Stimulated activated naive CD8-positive, alpha-beta T cell treated with anti-CD3 and anti-CD28 coated beads, Interleukin-15, Interleukin-2, amounts not matched to agents 100 ng/mL and 50 ng/mL, for 24 hours (primary cell): ENCODE data around the gene LMO7.
"Not testable (repeated sequence)": the region's sequence is repeated elsewhere in the genome, so short reads cannot be mapped to it uniquely, and the experiment has no call there.

Experiments
- H3K27ac Mint-ChIP-seq: one replicate; pipeline ENCODE4 v1.8.0; 2021; ENCODE audit warnings: mild to moderate bottlenecking, mixed read lengths
- H3K27me3 Mint-ChIP-seq: one replicate; pipeline ENCODE4 v1.8.0; 2021; ENCODE audit warnings: mixed read lengths
- H3K36me3 Mint-ChIP-seq: one replicate; pipeline ENCODE4 v1.8.0; 2021; ENCODE audit warnings: low read depth, mixed read lengths
- H3K4me1 Mint-ChIP-seq: one replicate; pipeline ENCODE4 v1.8.0; 2021; ENCODE audit warnings: low read depth, mixed read lengths
- H3K4me3 Mint-ChIP-seq: one replicate; pipeline ENCODE4 v1.8.0; 2021; ENCODE audit warnings: mild to moderate bottlenecking, mixed read lengths
- H3K9me3 Mint-ChIP-seq: one replicate; pipeline ENCODE4 v1.8.0; 2021; ENCODE audit warnings: mixed read lengths

Gene LMO7

DNA sequence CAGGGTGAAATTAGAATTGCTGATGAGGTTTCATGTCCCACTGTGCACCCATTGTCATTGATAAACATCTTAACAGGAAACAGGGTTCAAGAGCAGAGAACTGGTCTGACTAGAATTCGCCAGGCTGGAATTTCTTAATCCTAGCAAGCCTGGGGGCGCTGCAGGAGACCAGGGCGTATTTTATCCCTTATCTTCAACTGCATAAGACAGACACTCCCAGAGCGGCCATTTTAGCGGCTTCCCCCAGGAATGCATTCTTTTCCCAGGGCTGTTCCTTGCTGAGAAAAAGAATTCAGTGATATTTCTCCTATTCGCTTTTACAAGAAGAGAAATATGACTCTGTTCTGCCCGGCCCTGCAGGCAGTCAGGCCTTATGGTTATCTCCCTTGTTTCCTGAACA, 63.6 kb downstream of the LMO7 start:
- not testable (repeated sequence) for H3K36me3 Mint-ChIP-seq, H3K4me3 Mint-ChIP-seq, H3K27ac Mint-ChIP-seq, H3K27me3 Mint-ChIP-seq, H3K4me1 Mint-ChIP-seq, H3K9me3 Mint-ChIP-seq

DNA sequence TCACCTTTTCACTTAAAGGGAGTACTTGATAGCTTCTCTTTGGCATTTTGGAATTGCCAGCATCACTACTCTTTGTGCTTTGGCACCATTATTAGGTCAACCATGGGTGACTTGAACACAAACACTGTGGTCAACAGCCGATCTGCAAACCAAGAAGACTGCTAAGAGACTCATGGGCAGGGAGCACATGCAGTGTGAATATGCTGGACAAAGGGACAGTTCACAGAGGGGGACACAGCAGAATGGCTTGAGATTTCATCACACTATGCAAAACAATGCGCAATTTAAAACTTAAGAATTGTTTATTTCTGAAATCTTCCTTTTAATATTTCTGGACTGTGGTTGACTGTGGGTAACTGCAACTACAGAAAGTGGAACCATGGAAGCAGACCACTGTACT, 64.4 kb downstream of the LMO7 start:
- H3K9me3 Mint-ChIP-seq: no peaks in the 10 kb centered on the region
- no peak overlapping the region for H3K4me3 Mint-ChIP-seq
- H3K27me3 Mint-ChIP-seq: no peaks in the 10 kb centered on the region
- peaks cover 10% of the 10 kb centered on the region for H3K36me3 Mint-ChIP-seq
- H3K27ac Mint-ChIP-seq: no peak overlapping the region
- peaks cover 7% of the 10 kb centered on the region for H3K4me1 Mint-ChIP-seq

DNA sequence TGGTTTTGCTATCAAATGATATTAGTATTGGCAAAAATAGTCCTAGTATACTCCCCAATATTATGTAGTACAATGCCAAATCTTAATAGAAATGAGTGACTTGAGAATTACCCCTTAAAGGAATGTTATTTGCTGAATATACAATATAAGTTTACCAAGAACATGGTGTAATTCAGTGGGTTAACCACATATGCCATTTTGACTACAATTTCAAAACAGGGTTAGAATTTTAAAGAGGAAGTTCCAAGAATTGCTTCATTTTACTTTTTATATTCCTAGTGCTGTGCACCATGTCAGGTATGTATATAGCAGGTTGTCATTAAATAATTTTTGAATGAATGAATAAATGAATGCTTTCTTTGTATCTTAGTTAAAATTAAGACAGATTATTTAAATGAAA, 66.3 kb downstream of the LMO7 start:
- Mint-ChIP-seq H3K9me3 (no peaks in the 10 kb centered on the region), H3K27ac (no peak overlapping the region), H3K27me3 (no peaks in the 10 kb centered on the region), H3K36me3 (peaks cover 10% of the 10 kb centered on the region), H3K4me3 (no peak overlapping the region), H3K4me1 (peaks cover 13% of the 10 kb centered on the region)

- Mint-ChIP-seq H3K36me3 (peaks cover 10% of the 10 kb centered on the region), H3K9me3 (no peaks in the 10 kb centered on the region), H3K27ac (no peak overlapping the region), H3K4me3 (no peak overlapping the region), H3K4me1 (peaks cover 13% of the 10 kb centered on the region), H3K27me3 (no peaks in the 10 kb centered on the region)
These were observed 67.6 kb downstream of the LMO7 start for GRCh38 chr13:75703769-75704168.

GRCh38 chr13:75704194-75704926, 68.2 kb downstream of the LMO7 start:
- no peak overlapping the region for H3K4me3 Mint-ChIP-seq
- H3K27me3 Mint-ChIP-seq: no peaks in the 10 kb centered on the region
- no peak overlapping the region for H3K27ac Mint-ChIP-seq
- no peaks in the 10 kb centered on the region for H3K9me3 Mint-ChIP-seq
- peaks cover 5% of the 10 kb centered on the region for H3K36me3 Mint-ChIP-seq
- peaks cover 13% of the 10 kb centered on the region for H3K4me1 Mint-ChIP-seq

DNA sequence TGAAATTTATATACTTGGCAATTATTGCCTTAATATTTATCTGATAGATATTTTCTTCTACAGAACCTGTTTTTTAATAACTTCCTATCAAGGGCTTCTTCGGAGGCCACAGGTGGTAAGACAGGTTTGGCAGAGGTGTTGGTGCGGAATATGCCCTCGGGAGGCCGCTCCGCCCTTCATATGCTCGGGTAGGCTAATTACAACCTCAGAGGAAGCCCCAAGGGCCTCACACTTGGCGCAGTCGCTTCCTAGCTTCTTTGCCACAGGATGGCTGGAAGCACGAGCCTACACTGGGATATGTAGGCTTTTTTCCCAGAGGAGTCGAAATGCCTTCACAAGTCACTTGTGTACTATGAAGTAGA, 68.8 kb downstream of the LMO7 start:
- Mint-ChIP-seq H3K27me3 (no peaks in the 10 kb centered on the region), H3K27ac (no peak overlapping the region), H3K36me3 (peaks cover 3% of the 10 kb centered on the region), H3K9me3 (no peaks in the 10 kb centered on the region), H3K4me1 (peaks cover 13% of the 10 kb centered on the region), H3K4me3 (no peak overlapping the region)

GRCh38 chr13:75705395-75705794, 69.3 kb downstream of the LMO7 start:
- Mint-ChIP-seq H3K9me3 (no peaks in the 10 kb centered on the region), H3K27ac (no peak overlapping the region), H3K36me3 (no peaks in the 10 kb centered on the region), H3K27me3 (no peaks in the 10 kb centered on the region), H3K4me1 (peaks cover 13% of the 10 kb centered on the region), H3K4me3 (no peak overlapping the region)

DNA sequence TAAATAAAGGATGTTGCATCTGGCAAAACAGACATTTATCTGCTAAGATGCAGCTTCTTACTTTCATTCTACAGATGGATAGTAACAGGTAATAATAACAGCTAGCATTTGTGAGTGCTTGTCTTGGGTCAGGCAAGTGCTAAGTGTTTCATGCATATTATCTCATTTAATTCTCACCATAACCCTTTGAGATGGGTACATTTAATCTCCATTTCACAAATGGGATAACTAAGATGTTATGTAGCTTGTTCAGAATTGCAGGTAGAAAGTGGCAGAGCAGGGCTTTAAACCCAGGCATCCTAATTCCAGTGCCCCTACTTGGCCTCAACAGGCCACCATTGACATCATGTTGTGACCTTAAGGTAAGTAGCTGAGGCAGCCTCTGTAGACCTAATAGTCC, 69.8 kb downstream of the LMO7 start:
- Mint-ChIP-seq H3K27me3 (no peaks in the 10 kb centered on the region), H3K4me1 (peaks cover 13% of the 10 kb centered on the region), H3K9me3 (no peaks in the 10 kb centered on the region), H3K4me3 (no peak overlapping the region), H3K27ac (no peak overlapping the region), H3K36me3 (no peaks in the 10 kb centered on the region)

DNA sequence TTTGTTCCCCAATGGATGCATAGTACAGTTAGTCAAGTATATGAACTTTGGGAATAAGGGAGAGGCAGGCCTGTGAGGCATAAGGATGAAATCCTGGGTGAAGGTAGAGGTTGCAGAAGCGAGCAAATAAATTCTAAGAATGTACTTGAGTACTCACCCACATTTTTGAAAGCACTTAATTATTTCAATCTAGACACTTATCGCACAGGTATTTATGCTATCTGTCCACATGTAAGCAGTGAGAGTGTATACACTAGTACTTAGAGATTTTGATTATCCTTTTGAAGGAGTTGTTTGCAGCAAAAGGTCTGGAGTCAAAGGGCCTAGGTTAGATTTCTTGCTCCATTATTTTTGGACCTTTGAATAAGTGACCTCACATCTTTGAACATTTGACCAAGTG, 77.7 kb downstream of the LMO7 start:
- Mint-ChIP-seq H3K27me3 (no peaks in the 10 kb centered on the region), H3K4me3 (no peak overlapping the region), H3K36me3 (no peaks in the 10 kb centered on the region), H3K9me3 (no peaks in the 10 kb centered on the region), H3K27ac (no peak overlapping the region), H3K4me1 (peaks cover 5% of the 10 kb centered on the region)

DNA sequence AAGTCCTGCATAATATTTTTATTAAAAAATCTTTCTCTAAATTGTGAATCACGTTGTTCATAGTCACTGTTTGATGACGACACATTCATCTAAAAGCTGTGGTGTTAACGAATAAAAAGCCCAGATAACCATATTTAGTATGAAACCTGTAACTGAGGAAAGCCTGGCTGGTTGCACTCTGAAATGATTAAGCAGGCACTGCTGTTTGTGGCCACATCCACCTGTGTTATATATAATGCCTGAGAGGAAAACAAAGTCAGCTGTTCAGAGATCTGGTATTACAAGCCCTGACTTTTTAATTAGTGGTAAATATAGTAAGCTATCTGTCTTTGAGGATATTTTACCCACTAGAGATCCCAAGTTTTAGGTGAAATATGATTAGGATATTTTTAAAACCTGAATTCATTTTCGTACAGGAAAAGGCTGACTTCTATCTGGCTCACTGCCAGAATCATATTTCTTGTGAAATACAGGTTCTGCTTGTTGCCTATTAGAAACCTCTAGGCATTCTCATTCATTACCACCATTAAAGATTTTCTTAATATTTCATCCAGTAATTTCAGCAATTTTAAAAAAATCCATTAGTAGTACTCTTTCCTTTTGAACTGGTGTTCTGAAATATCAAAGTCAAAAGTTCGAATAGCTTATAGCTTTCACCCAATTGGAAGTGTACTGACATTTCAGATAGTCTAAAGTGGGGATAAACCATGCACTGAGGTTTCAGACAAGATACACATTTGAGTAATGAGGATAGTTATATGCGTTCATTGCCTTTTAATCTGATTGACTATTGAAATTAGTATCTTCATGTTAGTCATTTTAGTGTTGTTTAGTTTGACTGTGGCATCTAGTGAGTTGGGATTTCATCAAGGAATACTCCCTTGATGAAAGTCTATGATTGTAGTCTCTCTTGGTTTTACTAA, 79.7 kb downstream of the LMO7 start:
- H3K27me3 Mint-ChIP-seq: no peaks in the 10 kb centered on the region
- H3K36me3 Mint-ChIP-seq: peaks cover 5% of the 10 kb centered on the region
- peaks cover 5% of the 10 kb centered on the region for H3K4me1 Mint-ChIP-seq

GRCh38 chr13:75717525-75717924, 81.4 kb downstream of the LMO7 start:
- Mint-ChIP-seq H3K4me1 (peaks cover 5% of the 10 kb centered on the region), H3K9me3 (no peaks in the 10 kb centered on the region), H3K27me3 (no peaks in the 10 kb centered on the region), H3K27ac (no peak overlapping the region), H3K4me3 (no peak overlapping the region), H3K36me3 (peaks cover 9% of the 10 kb centered on the region)

More for the DNA sequence above, 79.7 kb downstream of the LMO7 start:
- Mint-ChIP-seq H3K4me3 (no peak overlapping the region), H3K27ac (no peak overlapping the region), H3K9me3 (no peaks in the 10 kb centered on the region)

DNA sequence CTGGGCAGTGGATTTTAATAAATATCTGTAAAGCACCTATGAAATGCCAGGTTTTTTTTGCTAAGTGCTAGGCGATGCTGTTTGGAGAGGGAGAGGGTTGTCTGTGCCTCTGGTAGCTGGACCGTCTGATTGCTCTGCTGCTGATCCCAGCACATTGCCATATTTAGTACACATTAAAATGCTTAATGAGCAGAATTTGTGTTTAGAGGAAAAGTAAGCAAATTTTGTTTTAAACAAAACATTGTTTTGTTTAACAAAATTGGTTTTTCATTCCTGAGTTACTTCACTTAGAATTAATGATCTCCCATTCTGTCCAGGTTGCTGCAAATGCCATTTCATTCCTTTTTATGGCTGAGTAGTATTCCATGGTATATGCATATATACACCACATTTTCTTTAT, 85.2 kb downstream of the LMO7 start:
- Mint-ChIP-seq H3K4me1 (peaks cover 1% of the 10 kb centered on the region), H3K9me3 (no peaks in the 10 kb centered on the region), H3K4me3 (no peak overlapping the region), H3K27me3 (no peaks in the 10 kb centered on the region), H3K27ac (no peak overlapping the region), H3K36me3 (peaks cover 9% of the 10 kb centered on the region)

- Mint-ChIP-seq H3K9me3 (no peaks in the 10 kb centered on the region), H3K27ac (no peak overlapping the region), H3K36me3 (peaks cover 9% of the 10 kb centered on the region), H3K4me1 (no peaks in the 10 kb centered on the region), H3K27me3 (no peaks in the 10 kb centered on the region), H3K4me3 (no peak overlapping the region)
These were observed 87.8 kb downstream of the LMO7 start for GRCh38 chr13:75723901-75724300.

DNA sequence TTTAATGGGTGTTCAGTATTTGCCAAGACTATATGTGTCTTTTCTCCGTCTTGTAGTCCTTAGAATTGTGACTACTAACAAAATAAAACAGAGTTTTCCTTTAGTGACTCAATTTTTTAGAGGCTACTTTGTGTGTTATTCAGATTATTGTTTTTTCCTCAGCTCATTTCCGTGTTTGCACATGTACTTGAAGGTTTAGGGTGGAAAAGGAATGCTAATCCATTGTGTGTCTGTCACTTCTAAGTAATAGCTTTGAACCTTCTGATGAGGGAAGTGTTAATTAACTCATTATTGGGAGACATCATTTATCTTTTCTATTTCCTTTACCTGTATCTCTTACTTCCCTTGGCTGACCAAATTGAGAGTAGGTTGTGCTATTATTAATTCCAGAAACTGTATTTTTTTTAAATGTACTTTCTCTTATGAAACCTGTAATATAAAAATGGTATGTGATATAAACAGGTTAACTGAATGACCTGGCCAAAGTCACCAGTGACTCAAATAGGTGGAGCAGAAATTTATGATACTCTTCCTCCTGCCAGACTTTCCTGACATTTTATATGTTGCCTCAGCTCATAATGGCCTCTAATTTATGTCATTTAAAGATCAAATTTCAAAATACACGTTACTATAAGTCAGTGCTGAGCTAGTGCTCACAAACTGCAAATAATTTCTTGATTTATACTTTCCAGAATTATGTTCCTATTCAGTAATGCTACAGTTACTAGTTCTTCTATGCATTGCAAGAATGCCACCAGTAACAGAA, 88.8 kb downstream of the LMO7 start:
- H3K9me3 Mint-ChIP-seq: no peaks in the 10 kb centered on the region
- H3K4me3 Mint-ChIP-seq: no peak overlapping the region
- H3K27ac Mint-ChIP-seq: no peak overlapping the region
- H3K4me1 Mint-ChIP-seq: no peaks in the 10 kb centered on the region
- H3K27me3 Mint-ChIP-seq: no peaks in the 10 kb centered on the region
- H3K36me3 Mint-ChIP-seq: peaks cover 4% of the 10 kb centered on the region

DNA sequence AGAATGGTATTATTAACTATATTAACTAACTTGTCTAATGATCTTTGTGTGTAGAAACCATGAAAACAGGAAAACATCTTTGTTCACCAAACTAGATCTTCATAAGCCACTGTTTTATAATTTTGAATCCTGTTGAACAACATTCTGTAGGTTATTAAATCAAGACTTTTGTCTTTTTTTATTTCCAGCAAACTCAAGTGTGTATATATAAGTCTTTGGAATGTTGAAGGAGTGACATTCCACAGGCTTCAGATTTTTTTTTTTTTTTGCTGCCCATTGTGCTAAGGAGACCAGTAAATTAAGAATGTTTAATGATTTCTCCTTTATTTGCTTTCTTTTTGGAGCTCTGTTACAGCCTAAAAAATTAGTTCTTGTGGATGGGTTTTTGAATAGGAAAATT, 89.6 kb downstream of the LMO7 start:
- Mint-ChIP-seq H3K27ac (no peak overlapping the region), H3K9me3 (no peaks in the 10 kb centered on the region), H3K27me3 (no peaks in the 10 kb centered on the region), H3K4me3 (no peak overlapping the region), H3K36me3 (peaks cover 4% of the 10 kb centered on the region), H3K4me1 (no peaks in the 10 kb centered on the region)
